ENCODE data around the gene SP4. TPM values are rescaled to one million over a fixed set of nuclear protein-coding genes. Genes with fewer than 3 reads are reported as not detected.

The SP4 gene
- polyA plus RNA-seq, 3 donors = 1.3 to 1.8 (median 1.3) TPM

- intact Hi-C loops (cut with micrococcal nuclease) = no loop called here
- Histone ChIP-seq H2AFZ (ENCODE audit: insufficient read depth, low read depth, low read length, poor library complexity, severe bottlenecking) (no peak overlapping the region), H3K27me3 (ENCODE audit: control insufficient read depth in 2 of 2, insufficient read depth in 2 of 2, low read length in 2 of 2) (peaks cover 34 to 41% of the 10 kb centered on the region in 2 donors), H3K79me2 (ENCODE audit: insufficient read depth, low read length) (no peaks in the 10 kb centered on the region), H3K4me3 (replicated peaks in 1 of 3; ENCODE audit: low read depth in 2 of 3, low read length in 3 of 3) (no peak overlapping the region), H3K4me1 (ENCODE audit: control insufficient read depth in 1 of 2, insufficient read depth in 2 of 2, low read length in 2 of 2) (peaks cover 14 to 17% of the 10 kb centered on the region in 2 donors), H3K4me2 (replicated peaks; ENCODE audit: extremely low read depth, low read length, poor library complexity, severe bottlenecking) (no peak overlapping the region), H3K9ac (ENCODE audit: insufficient read depth, low read length, poor library complexity, severe bottlenecking) (no peak overlapping the region), H3K9me3 (replicated peaks in 1 of 2; ENCODE audit: control insufficient read depth in 1 of 2, insufficient read depth in 1 of 2, low read length in 2 of 2) (peaks cover 0 to 5% of the 10 kb centered on the region in 2 donors), H3K36me3 (replicated peaks in 1 of 2; ENCODE audit: control insufficient read depth in 1 of 2, insufficient read depth in 2 of 2, low read length in 2 of 2) (no peaks in the 10 kb centered on the region), H3K27ac (ENCODE audit: low read depth in 1 of 2, low read length in 2 of 2) (no peak overlapping the region), H4K20me1 (ENCODE audit: insufficient read depth, low read length) (no peaks in the 10 kb centered on the region)
- peaks cover 16% of the 10 kb centered on the region for H3K4me1 Mint-ChIP-seq
- H3K36me3 Mint-ChIP-seq = no peaks in the 10 kb centered on the region
- no peak overlapping the region for H3K4me3 Mint-ChIP-seq
- H3K27ac Mint-ChIP-seq = no peak overlapping the region
- TF ChIP-seq CTCF (IDR thresholded peaks at IDR 0.05) = no peak
- peaks cover 0 to 3% (median 2%) of the 10 kb centered on the region in 7 donors for H3K9me3 Mint-ChIP-seq
- DNase-seq = peak; percentile 6 to 31 (median 20)
- WGBS (ENCODE audit: insufficient coverage) = 0% methylated on average over 1 of the region's 3 CpGs
- peaks cover 31 to 38% (median 33%) of the 10 kb centered on the region in 3 donors for H3K27me3 Mint-ChIP-seq (ENCODE audit: low read depth in 3 of 3)
Measured at GRCh38 chr7:21547501-21547900, 119.6 kb downstream of the SP4 start.

GRCh38 chr7:21548491-21548890, 120.6 kb downstream of the SP4 start:
- intact Hi-C loops (cut with micrococcal nuclease) = no loop called here
- H3K27ac ChIP-seq (ENCODE audit: low read depth in 1 of 2, low read length in 2 of 2) = no peak overlapping the region
- no peaks in the 10 kb centered on the region for H3K9me3 ChIP-seq (replicated peaks in 1 of 2; ENCODE audit: control insufficient read depth in 1 of 2, insufficient read depth in 1 of 2, low read length in 2 of 2)
- H3K9me3 Mint-ChIP-seq = peaks cover 0 to 3% (median 2%) of the 10 kb centered on the region in 7 donors
- no peak for DNase-seq
- no peak overlapping the region for H3K9ac ChIP-seq (ENCODE audit: insufficient read depth, low read length, poor library complexity, severe bottlenecking)
- TF ChIP-seq CTCF (IDR thresholded peaks at IDR 0.05) = no peak
- no peaks in the 10 kb centered on the region for H3K36me3 Mint-ChIP-seq
- H4K20me1 ChIP-seq (ENCODE audit: insufficient read depth, low read length) = no peaks in the 10 kb centered on the region
- WGBS (ENCODE audit: insufficient coverage) = no CpG with 5 or more reads among the region's 3 CpGs
- peaks cover 7 to 10% of the 10 kb centered on the region in 2 donors for H3K4me1 ChIP-seq (ENCODE audit: control insufficient read depth in 1 of 2, insufficient read depth in 2 of 2, low read length in 2 of 2)
- peaks cover 22 to 28% (median 25%) of the 10 kb centered on the region in 3 donors for H3K27me3 Mint-ChIP-seq (ENCODE audit: low read depth in 3 of 3)
- no peak overlapping the region for H3K4me2 ChIP-seq (replicated peaks; ENCODE audit: extremely low read depth, low read length, poor library complexity, severe bottlenecking)
- peaks cover 13% of the 10 kb centered on the region for H3K4me1 Mint-ChIP-seq
- no peak overlapping the region for H3K4me3 ChIP-seq (replicated peaks in 1 of 3; ENCODE audit: low read depth in 2 of 3, low read length in 3 of 3)
- H3K36me3 ChIP-seq (replicated peaks in 1 of 2; ENCODE audit: control insufficient read depth in 1 of 2, insufficient read depth in 2 of 2, low read length in 2 of 2) = no peaks in the 10 kb centered on the region
- H3K4me3 Mint-ChIP-seq = no peak overlapping the region
- H2AFZ ChIP-seq (ENCODE audit: insufficient read depth, low read depth, low read length, poor library complexity, severe bottlenecking) = no peak overlapping the region
- H3K27me3 ChIP-seq (ENCODE audit: control insufficient read depth in 2 of 2, insufficient read depth in 2 of 2, low read length in 2 of 2) = peaks cover 27 to 31% of the 10 kb centered on the region in 2 donors
- no peaks in the 10 kb centered on the region for H3K79me2 ChIP-seq (ENCODE audit: insufficient read depth, low read length)
- no peak overlapping the region for H3K27ac Mint-ChIP-seq
